Mononuclear cell (primary cell): ENCODE results near the gene FH. TPM values are rescaled to one million over a fixed set of nuclear protein-coding genes. Genes with fewer than 3 reads are reported as not detected.

ENCODE experiments used
- H3K27me3 ChIP-seq: 2 replicates; pipeline ENCODE4 v1.6.0; 2011; ENCODE audit warnings: low read length, control low read depth; ENCODE audit not compliant: insufficient read depth
- H3K4me1 ChIP-seq: 2 replicates; pipeline ENCODE4 v1.5.1; 2011; ENCODE audit warnings: mild to moderate bottlenecking, low read length, control low read depth; ENCODE audit not compliant: insufficient read depth
- H3K4me3 ChIP-seq: 2 replicates; pipeline ENCODE4 v1.5.1; 2011; ENCODE audit warnings: mild to moderate bottlenecking, low read length, moderate library complexity
- H3K9me3 ChIP-seq: 2 replicates; pipeline ENCODE4 v1.5.1; 2011; ENCODE audit warnings: low read depth, mild to moderate bottlenecking, control low read depth, low read length
- total RNA-seq: library from RNA; depleted of rRNA; stranded (reverse); fragments of >200 nt; gene quantifications from one replicate; pipeline ENCODE4 v1.2.3, GENCODE V29; 2012

The FH gene
- total RNA-seq, 1 donor: 21.9 TPM

DNA sequence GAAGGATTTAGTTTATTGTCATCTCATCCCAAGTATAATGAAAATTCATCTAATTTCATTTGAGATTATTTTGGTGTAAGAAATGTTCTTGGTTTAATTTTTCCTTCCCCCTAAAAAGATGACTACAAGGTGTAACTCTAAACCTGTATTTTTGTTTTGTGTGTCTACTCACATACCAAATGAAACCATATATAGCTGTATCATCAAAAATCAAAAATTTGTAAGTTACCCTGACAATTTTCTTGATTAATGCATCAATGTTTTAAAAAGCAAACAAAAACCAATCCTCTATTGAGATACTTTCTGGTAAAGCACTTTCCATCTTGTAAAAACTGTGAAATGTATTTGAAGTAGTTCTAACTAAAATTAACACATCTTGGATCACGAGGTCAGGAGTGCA is 30.8 kb downstream of the FH start:
- no peaks in the 10 kb centered on the region for H3K27me3 ChIP-seq
- no peak overlapping the region for H3K4me3 ChIP-seq
- H3K4me1 ChIP-seq: no peaks in the 10 kb centered on the region
- H3K9me3 ChIP-seq: no peaks in the 10 kb centered on the region

DNA sequence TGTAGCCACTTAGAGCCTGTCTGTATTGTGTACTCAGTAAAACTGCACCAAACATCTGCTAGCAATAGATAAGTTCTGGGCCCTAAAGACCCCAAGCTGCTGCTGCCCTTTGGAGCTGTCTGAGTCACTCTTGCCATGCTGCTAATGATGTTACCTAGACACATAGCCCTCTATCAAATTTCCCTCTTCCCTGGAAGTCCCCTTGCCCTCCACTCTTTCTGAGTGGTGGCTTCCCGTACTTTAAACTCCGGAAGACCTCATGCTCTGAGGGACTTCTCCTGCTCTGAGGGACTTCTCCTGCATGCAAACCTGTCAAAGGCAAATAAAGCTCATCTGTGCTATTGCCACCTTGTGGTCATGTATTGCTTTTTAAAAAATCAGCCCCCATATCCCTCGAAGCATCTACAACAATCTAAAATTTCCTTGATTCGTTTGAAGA is 34.0 kb downstream of the FH start:
- no peaks in the 10 kb centered on the region for H3K27me3 ChIP-seq
- no peaks in the 10 kb centered on the region for H3K9me3 ChIP-seq
- no peaks in the 10 kb centered on the region for H3K4me1 ChIP-seq
- H3K4me3 ChIP-seq: no peak overlapping the region

GRCh38 chr1:241485145-241485544 is 34.4 kb downstream of the FH start:
- Histone ChIP-seq H3K4me3 (no peak overlapping the region), H3K27me3 (no peaks in the 10 kb centered on the region), H3K9me3 (no peaks in the 10 kb centered on the region), H3K4me1 (no peaks in the 10 kb centered on the region)

DNA sequence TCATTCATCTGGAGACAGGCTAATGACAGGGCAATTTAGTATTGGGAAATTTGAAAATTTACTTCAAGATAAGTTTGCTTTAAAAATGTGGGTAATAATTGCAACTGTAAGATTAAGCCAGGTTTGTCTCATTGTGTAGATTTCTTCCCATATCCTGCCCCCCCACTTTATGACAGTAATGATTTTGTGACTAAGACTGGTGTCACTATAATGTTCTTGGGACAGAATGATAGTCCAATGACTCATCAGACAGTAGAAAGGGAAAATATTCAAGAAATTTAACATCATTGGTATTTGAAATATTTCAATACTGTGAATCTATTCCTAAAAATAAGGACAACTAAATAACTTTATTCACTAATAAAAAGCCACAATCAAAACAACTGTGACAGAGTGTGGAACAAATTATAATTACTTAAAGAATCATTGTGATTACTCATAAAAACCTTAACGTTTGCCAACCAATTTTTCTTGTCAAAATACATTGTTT is 36.7 kb downstream of the FH start:
- H3K9me3 ChIP-seq: no peaks in the 10 kb centered on the region
- H3K4me1 ChIP-seq: no peaks in the 10 kb centered on the region
- H3K4me3 ChIP-seq: no peak overlapping the region
- no peaks in the 10 kb centered on the region for H3K27me3 ChIP-seq

- no peaks in the 10 kb centered on the region for H3K4me1 ChIP-seq
- no peaks in the 10 kb centered on the region for H3K27me3 ChIP-seq
- no peak overlapping the region for H3K4me3 ChIP-seq
- no peaks in the 10 kb centered on the region for H3K9me3 ChIP-seq
Observed at GRCh38 chr1:241479294-241479693, 40.3 kb downstream of the FH start.

GRCh38 chr1:241475671-241476070 is 43.9 kb downstream of the FH start:
- Histone ChIP-seq H3K4me3 (no peak overlapping the region), H3K27me3 (no peaks in the 10 kb centered on the region), H3K9me3 (no peaks in the 10 kb centered on the region), H3K4me1 (no peaks in the 10 kb centered on the region)

- H3K27me3 ChIP-seq: no peaks in the 10 kb centered on the region
- no peak overlapping the region for H3K4me3 ChIP-seq
- H3K9me3 ChIP-seq: no peaks in the 10 kb centered on the region
Observed at GRCh38 chr1:241473026-241473425, 46.5 kb downstream of the FH start.

GRCh38 chr1:241470908-241471590 is 48.5 kb downstream of the FH start:
- H3K27me3 ChIP-seq: no peaks in the 10 kb centered on the region
- no peaks in the 10 kb centered on the region for H3K4me1 ChIP-seq
- no peak overlapping the region for H3K4me3 ChIP-seq
- H3K9me3 ChIP-seq: no peaks in the 10 kb centered on the region

More at GRCh38 chr1:241473026-241473425, 46.5 kb downstream of the FH start:
- no peaks in the 10 kb centered on the region for H3K4me1 ChIP-seq

DNA sequence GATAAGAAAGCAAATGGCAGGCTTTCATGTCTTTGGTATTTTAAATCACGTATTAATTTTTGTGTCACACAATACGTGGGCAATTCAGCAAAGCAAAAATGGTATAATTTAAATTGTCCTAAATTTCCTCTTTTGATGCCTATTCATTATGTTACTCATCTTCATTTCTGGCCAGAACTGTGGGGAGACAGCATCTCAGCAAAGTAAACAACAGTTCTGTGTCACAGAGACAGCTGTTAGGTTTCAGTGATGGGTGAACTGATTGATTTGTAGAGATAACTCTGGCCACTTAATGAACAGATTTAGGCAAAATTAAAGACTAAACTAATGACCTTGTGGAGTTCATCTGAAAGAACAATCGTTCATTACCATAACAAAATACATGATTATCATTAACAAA is 49.2 kb downstream of the FH start:
- H3K4me1 ChIP-seq: no peaks in the 10 kb centered on the region
- H3K9me3 ChIP-seq: no peaks in the 10 kb centered on the region
- no peak overlapping the region for H3K4me3 ChIP-seq
- H3K27me3 ChIP-seq: no peaks in the 10 kb centered on the region

GRCh38 chr1:241465673-241466072 is 53.9 kb downstream of the FH start:
- Histone ChIP-seq H3K9me3 (no peaks in the 10 kb centered on the region), H3K4me3 (no peak overlapping the region), H3K27me3 (no peaks in the 10 kb centered on the region), H3K4me1 (no peaks in the 10 kb centered on the region)

DNA sequence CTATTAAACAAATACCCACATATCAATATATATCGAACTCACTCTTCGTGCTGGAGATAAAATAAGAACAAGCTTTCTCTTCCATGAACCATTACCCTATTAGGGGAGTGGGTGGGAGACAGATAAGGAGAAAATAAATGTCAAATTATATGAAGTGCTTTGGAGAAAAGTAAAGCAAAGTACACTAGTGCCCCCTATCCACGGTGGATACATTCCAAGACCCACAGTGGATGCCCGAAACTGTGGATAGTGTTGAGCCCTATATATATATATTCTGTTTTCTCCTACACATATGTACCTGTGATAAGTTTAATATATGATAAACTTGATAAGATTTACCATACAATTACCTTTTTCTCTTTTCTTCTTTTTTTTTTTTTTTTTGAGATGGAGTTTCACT is 54.6 kb downstream of the FH start:
- no peaks in the 10 kb centered on the region for H3K4me1 ChIP-seq
- no peaks in the 10 kb centered on the region for H3K9me3 ChIP-seq
- no peak overlapping the region for H3K4me3 ChIP-seq
- H3K27me3 ChIP-seq: no peaks in the 10 kb centered on the region

DNA sequence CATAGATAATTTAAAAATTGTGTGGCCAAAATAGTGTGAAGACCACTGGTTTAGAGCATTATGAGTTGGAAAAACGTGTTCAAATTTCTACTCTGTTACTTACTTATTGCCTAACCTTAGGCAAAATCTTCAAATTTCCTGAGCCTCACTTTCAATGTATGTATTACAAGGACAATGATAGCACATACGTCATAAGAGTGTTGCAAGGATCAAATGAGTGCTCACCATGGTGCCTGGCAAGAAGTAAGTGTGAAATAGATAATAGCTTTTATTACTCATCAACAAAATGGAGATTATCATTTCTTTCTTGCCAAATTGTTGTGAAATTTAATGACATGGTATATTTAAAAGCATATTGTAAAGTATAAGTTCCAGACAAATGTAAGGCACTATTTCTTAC is 57.2 kb downstream of the FH start:
- Histone ChIP-seq H3K9me3 (no peaks in the 10 kb centered on the region), H3K4me1 (no peaks in the 10 kb centered on the region), H3K27me3 (no peaks in the 10 kb centered on the region), H3K4me3 (no peak overlapping the region)

- Histone ChIP-seq H3K27me3 (no peaks in the 10 kb centered on the region), H3K9me3 (no peaks in the 10 kb centered on the region), H3K4me3 (no peak overlapping the region), H3K4me1 (no peaks in the 10 kb centered on the region)
Observed at GRCh38 chr1:241460098-241460873, 59.3 kb downstream of the FH start.

- Histone ChIP-seq H3K27me3 (no peaks in the 10 kb centered on the region), H3K4me1 (no peaks in the 10 kb centered on the region), H3K9me3 (no peaks in the 10 kb centered on the region), H3K4me3 (no peak overlapping the region)
Observed at GRCh38 chr1:241459186-241459802, 60.3 kb downstream of the FH start.

DNA sequence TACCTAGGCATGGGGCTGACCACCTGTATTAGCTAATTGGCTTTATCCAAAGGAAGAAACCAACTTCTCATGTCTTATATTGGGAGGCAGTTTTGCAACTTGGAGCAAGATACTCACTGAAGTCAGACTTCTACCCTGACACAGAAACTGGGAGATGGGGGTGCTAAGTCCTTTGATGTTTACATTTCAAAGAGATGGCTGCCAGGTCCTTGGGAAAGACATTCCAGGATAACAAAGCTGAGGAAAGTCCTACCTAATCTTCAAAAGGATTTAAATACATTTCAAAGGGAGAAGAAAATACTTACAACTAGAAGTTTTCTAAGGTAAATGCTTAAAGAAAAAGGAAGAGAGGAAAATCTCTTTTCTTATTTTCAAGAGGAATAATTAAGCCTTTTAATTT is 62.1 kb downstream of the FH start:
- Histone ChIP-seq H3K4me3 (no peak overlapping the region), H3K9me3 (no peaks in the 10 kb centered on the region), H3K27me3 (no peaks in the 10 kb centered on the region), H3K4me1 (no peaks in the 10 kb centered on the region)
